Stimulated activated CD8-positive, alpha-beta memory T cell treated with anti-CD3 and anti-CD28 coated beads, Interleukin-7, amount 100 ng/mL, for 4 hours (primary cell): ENCODE measurements around the gene NR1I3.
"Not testable (repeated sequence)": the region's sequence is repeated elsewhere in the genome, so short reads cannot be mapped to it uniquely, and the experiment has no call there.

Source experiments
- DNase-seq, 2 donors: peaks; one replicate each; pipeline ENCODE4 v3.0.0-alpha.2; 2020; ENCODE audit warnings: low read depth in 2 of 2

The NR1I3 gene

GRCh38 chr1:161250829-161251228 lies 12.8 kb upstream of the NR1I3 start:
- no peak for DNase-seq

- DNase-seq = not testable (repeated sequence)
These were observed 12.1 kb upstream of the NR1I3 start for GRCh38 chr1:161250100-161250499.

GRCh38 chr1:161244888-161245287 lies 6.9 kb upstream of the NR1I3 start:
- no peak for DNase-seq

- DNase-seq = no peak
These were observed 4.3 kb upstream of the NR1I3 start for GRCh38 chr1:161242313-161242712.

- DNase-seq = no peak
These were observed 3.7 kb upstream of the NR1I3 start for GRCh38 chr1:161241682-161242081.

- DNase-seq = no peak
These were observed 1.8 kb downstream of the NR1I3 start for GRCh38 chr1:161235957-161236775.

- DNase-seq = no peak
These were observed 4.9 kb downstream of the NR1I3 start for GRCh38 chr1:161233102-161233501.

GRCh38 chr1:161230762-161231161 lies 7.2 kb downstream of the NR1I3 start:
- no peak for DNase-seq

- no peak for DNase-seq
These were observed 8.1 kb downstream of the NR1I3 start for GRCh38 chr1:161229896-161230295.

GRCh38 chr1:161228032-161228431 lies 10.0 kb downstream of the NR1I3 start:
- no peak for DNase-seq

GRCh38 chr1:161227196-161227871 lies 10.7 kb downstream of the NR1I3 start:
- DNase-seq = peak; percentile 72 to 81

- DNase-seq = no peak
These were observed 11.2 kb downstream of the NR1I3 start for GRCh38 chr1:161226759-161227158.

GRCh38 chr1:161226320-161226711 lies 11.7 kb downstream of the NR1I3 start:
- no peak for DNase-seq

GRCh38 chr1:161225534-161226319 lies 12.3 kb downstream of the NR1I3 start, which contains the start of gene TOMM40L:
Gene TOMM40L (plus strand): TSS chr1:161226060. CDS start chr1:161226490, 430 bp downstream.
- DNase-seq = peak; percentile 85 to 89

- DNase-seq = no peak
These were observed 12.8 kb downstream of the NR1I3 start for GRCh38 chr1:161225178-161225533.

- DNase-seq = not testable (repeated sequence)
These were observed 13.3 kb downstream of the NR1I3 start for GRCh38 chr1:161224695-161225087.

- no peak for DNase-seq
These were observed 14.0 kb downstream of the NR1I3 start for GRCh38 chr1:161223805-161224694.

GRCh38 chr1:161222175-161223019 lies 15.6 kb downstream of the NR1I3 start:
- no peak for DNase-seq

- no peak for DNase-seq
These were observed 18.0 kb downstream of the NR1I3 start for GRCh38 chr1:161220002-161220401.
